ENCODE data around the gene SMAD5.

The SMAD5 gene

GRCh38 chr5:136222580-136223235 lies 90.1 kb downstream of the SMAD5 start:
- DNase-seq (ENCODE audit: low spot score) = no peak

GRCh38 chr5:136225796-136226195 lies 93.2 kb downstream of the SMAD5 start:
- DNase-seq (ENCODE audit: low spot score) = no peak

- DNase-seq (ENCODE audit: low spot score) = no peak
Measured at GRCh38 chr5:136226401-136226800, 93.8 kb downstream of the SMAD5 start.

GRCh38 chr5:136228136-136228757 lies 95.6 kb downstream of the SMAD5 start:
- DNase-seq (ENCODE audit: low spot score) = no peak

GRCh38 chr5:136230176-136230575 lies 97.5 kb downstream of the SMAD5 start:
- DNase-seq (ENCODE audit: low spot score) = no peak

- no peak for DNase-seq (ENCODE audit: low spot score)
Measured at GRCh38 chr5:136232316-136232715, 99.7 kb downstream of the SMAD5 start.

All from cerebellar cortex (tissue), 1 donor.